ENCODE data around the gene NKD1. TPM values are rescaled to one million over a fixed set of nuclear protein-coding genes. Genes with fewer than 3 reads are reported as not detected.

NKD1 gene
- total RNA-seq, 2 donors from 2014 or later = 7.0 to 13.8 TPM

- 74% methylated on average over 8 of the region's 8 CpGs for WGBS
- Histone ChIP-seq H3K27ac (no peak overlapping the region), H3K4me3 (no peak overlapping the region), H3K9me3 (no peaks in the 10 kb centered on the region), H3K36me3 (no peaks in the 10 kb centered on the region), H3K27me3 (replicated peaks; ENCODE audit: insufficient read depth) (no peaks in the 10 kb centered on the region), H3K4me1 (replicated peaks) (no peaks in the 10 kb centered on the region)
- no peak for TF ChIP-seq CTCF (IDR thresholded peaks at IDR 0.05)
- TF ChIP-seq POLR2A (IDR thresholded peaks at IDR 0.05) = no peak
- no peak for TF ChIP-seq POLR2AphosphoS5 (IDR thresholded peaks at IDR 0.05)
- intact Hi-C loops (cut with DNase I) = no loop called here
- no peak for DNase-seq (ENCODE audit: low spot score)
Measured at GRCh38 chr16:50631249-50631984, 83.2 kb downstream of the NKD1 start.

DNA sequence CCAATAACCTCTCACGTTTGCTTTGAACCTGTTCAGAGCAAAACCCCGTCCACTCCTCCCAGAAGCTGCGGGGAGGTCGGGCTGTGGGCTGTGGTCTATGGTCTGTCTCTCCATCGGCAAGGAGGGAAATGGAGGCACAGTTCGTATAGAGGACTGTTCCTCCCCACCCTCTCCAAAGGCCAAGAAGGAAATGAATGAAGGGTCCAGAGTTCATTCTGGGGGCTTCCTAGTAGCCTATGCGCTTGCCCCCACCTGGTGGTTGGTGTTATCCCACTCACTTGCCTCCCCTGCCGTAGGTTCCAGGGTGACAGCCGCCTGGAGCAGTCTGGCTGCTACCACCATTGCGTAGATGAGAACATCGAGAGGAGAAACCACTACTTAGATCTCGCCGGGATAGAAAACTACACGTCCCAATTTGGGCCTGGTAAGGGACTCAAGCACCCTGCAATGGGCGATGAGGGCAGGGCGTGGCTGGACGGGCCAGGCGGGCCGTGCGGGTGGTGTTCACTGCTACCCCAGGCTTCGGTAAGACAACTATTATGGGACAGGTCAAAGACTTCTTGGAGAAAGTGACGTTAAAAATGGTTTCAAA, 83.9 kb downstream of the NKD1 start:
- no peak for TF ChIP-seq POLR2AphosphoS5 (IDR thresholded peaks at IDR 0.05)
- no peak for TF ChIP-seq CTCF (IDR thresholded peaks at IDR 0.05)
- TF ChIP-seq POLR2A (IDR thresholded peaks at IDR 0.05) = no peak
- no peak overlapping the region for H3K27ac ChIP-seq
- no peak for DNase-seq (ENCODE audit: low spot score)
- no peaks in the 10 kb centered on the region for H3K9me3 ChIP-seq
- no peaks in the 10 kb centered on the region for H3K27me3 ChIP-seq (replicated peaks; ENCODE audit: insufficient read depth)
- no peak overlapping the region for H3K4me3 ChIP-seq
- WGBS = 92% methylated on average over 22 of the region's 22 CpGs
- no peaks in the 10 kb centered on the region for H3K4me1 ChIP-seq (replicated peaks)
- intact Hi-C loops (cut with DNase I) = no loop called here
- H3K36me3 ChIP-seq = no peaks in the 10 kb centered on the region

DNA sequence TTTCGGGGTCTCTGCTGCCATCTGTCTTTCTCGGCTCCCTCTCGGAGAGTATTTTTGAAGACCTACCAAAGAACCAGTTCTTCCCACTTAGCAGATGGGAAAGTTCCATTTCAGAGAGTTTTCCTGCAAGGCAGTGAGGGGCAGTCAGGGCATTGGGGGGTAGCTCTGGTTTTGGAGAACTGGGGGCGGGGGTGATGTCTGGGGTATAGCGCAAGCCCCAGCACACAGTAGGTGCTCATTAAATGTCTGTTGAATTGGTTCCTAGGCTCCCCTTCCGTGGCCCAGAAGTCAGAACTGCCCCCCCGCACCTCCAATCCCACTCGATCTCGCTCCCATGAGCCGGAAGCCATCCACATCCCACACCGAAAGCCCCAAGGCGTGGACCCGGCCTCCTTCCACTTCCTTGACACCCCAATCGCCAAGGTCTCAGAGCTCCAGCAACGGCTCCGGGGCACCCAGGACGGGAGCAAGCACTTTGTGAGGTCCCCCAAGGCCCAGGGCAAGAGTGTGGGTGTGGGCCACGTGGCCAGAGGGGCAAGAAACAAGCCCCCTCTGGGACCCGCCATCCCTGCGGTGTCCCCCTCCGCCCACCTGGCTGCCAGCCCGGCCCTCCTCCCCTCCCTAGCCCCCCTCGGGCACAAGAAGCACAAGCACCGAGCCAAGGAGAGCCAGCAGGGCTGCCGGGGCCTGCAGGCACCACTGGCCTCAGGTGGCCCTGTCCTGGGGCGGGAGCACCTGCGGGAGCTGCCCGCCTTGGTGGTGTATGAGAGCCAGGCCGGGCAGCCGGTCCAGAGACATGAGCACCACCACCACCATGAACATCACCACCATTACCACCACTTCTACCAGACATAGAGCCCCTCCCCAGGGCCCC, 85.0 kb downstream of the NKD1 start:
- no peaks in the 10 kb centered on the region for H3K27me3 ChIP-seq (replicated peaks; ENCODE audit: insufficient read depth)
- DNase-seq (ENCODE audit: low spot score) = no peak
- no peaks in the 10 kb centered on the region for H3K9me3 ChIP-seq
- WGBS = 88% methylated on average over 28 of the region's 30 CpGs
- TF ChIP-seq POLR2AphosphoS5 (IDR thresholded peaks at IDR 0.05) = no peak
- no peak for TF ChIP-seq CTCF (IDR thresholded peaks at IDR 0.05)
- TF ChIP-seq POLR2A (IDR thresholded peaks at IDR 0.05) = no peak
- no peak overlapping the region for H3K27ac ChIP-seq
- intact Hi-C loops (cut with DNase I) = no loop called here
- H3K4me3 ChIP-seq = no peak overlapping the region
- H3K4me1 ChIP-seq (replicated peaks) = no peaks in the 10 kb centered on the region
- H3K36me3 ChIP-seq = no peaks in the 10 kb centered on the region

DNA sequence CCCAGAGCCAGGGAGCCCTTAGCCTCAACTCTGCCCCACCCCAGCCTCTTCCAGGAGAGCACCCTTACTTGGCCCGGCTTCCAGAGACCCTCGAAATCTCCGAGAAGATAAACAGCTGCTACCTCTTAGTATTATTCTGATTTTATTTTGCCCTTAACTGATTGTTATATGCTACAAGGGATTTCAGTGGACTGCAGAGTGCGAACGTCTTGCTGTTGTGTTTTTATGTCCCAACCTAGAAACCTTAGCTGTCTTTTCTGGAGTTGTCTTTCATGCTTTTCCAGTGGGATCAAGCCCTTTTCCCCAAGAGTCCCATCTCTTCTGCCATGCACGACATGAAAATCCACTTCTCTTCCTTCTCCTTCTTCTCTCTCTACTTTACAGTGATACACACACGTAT, 85.9 kb downstream of the NKD1 start:
- Histone ChIP-seq H3K27ac (no peak overlapping the region), H3K4me3 (no peak overlapping the region), H3K9me3 (no peaks in the 10 kb centered on the region), H3K4me1 (replicated peaks) (no peaks in the 10 kb centered on the region), H3K27me3 (replicated peaks; ENCODE audit: insufficient read depth) (no peaks in the 10 kb centered on the region), H3K36me3 (no peaks in the 10 kb centered on the region)
- DNase-seq (ENCODE audit: low spot score) = no peak
- no peak for TF ChIP-seq POLR2A (IDR thresholded peaks at IDR 0.05)
- TF ChIP-seq POLR2AphosphoS5 (IDR thresholded peaks at IDR 0.05) = no peak
- TF ChIP-seq CTCF (IDR thresholded peaks at IDR 0.05) = no peak
- intact Hi-C loops (cut with DNase I) = no loop called here
- WGBS = 95% methylated on average over 7 of the region's 7 CpGs
